MCF 10A (cell line): ENCODE data around the gene TNFRSF8. TPM values are rescaled to one million over a fixed set of nuclear protein-coding genes. Genes with fewer than 3 reads are reported as not detected.

Experiments used
- BruUV-seq: library from RNA; stranded (reverse); fragments of 400-500 nt; replicated peaks from 2 replicates; lab custom pipeline; 2021; lab: Mats Ljungman, UMichigan
- CTCF ChIA-PET: fragments of 300-600 bp; sonication (Branson Sonifier 250); formaldehyde crosslinking; extraction: SDS; loops from one replicate; lab custom pipeline; 2021; ENCODE audit warnings: antibody characterized with exemption, inconsistent platforms; lab: Yijun Ruan, JAX
- POLR2A ChIA-PET: fragments of 300-600, 350-650 bp; sonication (Branson Sonifier 250); formaldehyde crosslinking; extraction: SDS; loops from one replicate; lab custom pipeline; 2020; ENCODE audit warnings: antibody characterized with exemption, inconsistent platforms; lab: Yijun Ruan, JAX
- DNase-seq: peaks from one replicate; pipeline ENCODE4 v3.0.0-alpha.2; 2018; ENCODE audit not compliant: unreplicated experiment
- H3K27ac Mint-ChIP-seq: one replicate; pipeline ENCODE4 v1.8.0; 2022; ENCODE audit warnings: mild to moderate bottlenecking, low read depth, mixed read lengths; ENCODE audit not compliant: unreplicated experiment
- H3K27me3 Mint-ChIP-seq: one replicate; pipeline ENCODE4 v1.8.0; 2022; ENCODE audit warnings: mixed read lengths; ENCODE audit not compliant: insufficient read depth, unreplicated experiment
- H3K36me3 Mint-ChIP-seq: one replicate; pipeline ENCODE4 v1.8.0; 2022; ENCODE audit warnings: mild to moderate bottlenecking, moderate library complexity, mixed read lengths; ENCODE audit not compliant: insufficient read depth, unreplicated experiment
- H3K4me1 Mint-ChIP-seq: one replicate; pipeline ENCODE4 v1.8.0; 2022; ENCODE audit warnings: mixed read lengths; ENCODE audit not compliant: insufficient read depth, unreplicated experiment
- H3K4me3 Mint-ChIP-seq: one replicate; pipeline ENCODE4 v1.8.0; 2022; ENCODE audit warnings: mild to moderate bottlenecking, moderate library complexity, mixed read lengths; ENCODE audit not compliant: unreplicated experiment
- H3K9me3 Mint-ChIP-seq: one replicate; pipeline ENCODE4 v1.8.0; 2022; ENCODE audit warnings: mixed read lengths; ENCODE audit not compliant: unreplicated experiment
- intact Hi-C: fragments of 100-400 bp; cut with micrococcal nuclease; formaldehyde crosslinking; loops from 2 replicates; pipeline ENCODE4 v1.14.1; 2022
- total RNA-seq: library from RNA; stranded (reverse); gene quantifications from 2 replicates; pipeline ENCODE4 v1.2.3, GENCODE V29; 2022
- TF ChIP-seq, protein P1 (sequence below): fragments of 200-600 bp; IDR thresholded peaks from one replicate; pipeline ENCODE4 v1.8.0; 2022; ENCODE audit warnings: antibody characterized with exemption, mild to moderate bottlenecking; ENCODE audit not compliant: unreplicated experiment

Gene TNFRSF8
- total RNA-seq, 1 experiment from 2014 or later = not detected

DNA sequence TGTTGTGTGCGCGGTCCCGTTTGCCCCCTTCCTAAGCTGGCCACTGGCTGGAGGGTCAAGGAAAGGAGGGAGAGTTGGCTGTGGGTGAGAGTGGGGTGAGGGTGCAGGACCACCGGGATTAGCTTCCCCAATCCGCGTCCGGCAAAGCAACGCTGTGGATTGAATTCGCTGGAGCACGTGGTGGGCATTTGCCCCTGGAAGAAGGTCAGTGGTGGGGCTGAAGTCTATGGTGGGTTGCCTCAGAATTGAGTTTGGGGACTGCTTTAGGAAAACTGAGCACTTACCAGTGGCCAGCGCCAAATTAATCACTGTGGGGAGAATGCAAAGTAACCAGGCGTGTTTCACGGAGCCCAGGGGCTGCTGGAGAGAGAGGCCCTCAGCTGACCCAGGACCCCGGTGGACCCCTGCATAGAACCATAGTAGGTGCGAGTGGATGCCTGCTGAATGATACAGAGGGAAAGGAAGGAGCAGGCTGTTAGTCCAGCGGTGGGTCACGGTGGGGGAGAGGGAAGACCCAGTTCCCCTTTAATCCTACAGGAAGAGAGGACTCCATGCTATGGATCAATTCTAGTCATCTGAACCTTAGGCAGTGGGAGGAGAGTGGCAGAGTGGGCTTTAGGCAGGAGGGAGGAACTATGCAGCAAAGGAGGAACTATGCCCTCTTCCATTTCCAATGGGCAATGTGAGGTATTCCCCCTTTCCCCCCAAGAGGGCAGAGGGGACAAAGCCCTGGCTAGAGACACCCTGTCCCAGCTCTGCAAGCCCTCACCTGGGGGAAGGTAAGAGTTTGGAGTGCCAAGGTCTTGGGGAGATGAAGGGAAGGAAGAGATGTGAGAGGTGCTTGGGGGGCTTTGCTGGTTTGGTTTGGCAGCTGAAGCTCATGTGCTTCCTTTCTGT lies 1.2 kb downstream of the TNFRSF8 start:
- no peak overlapping the region for H3K4me3 Mint-ChIP-seq
- BruUV-seq = no TSS peak
- CTCF ChIA-PET = interaction anchor here (0.6 kb wide), 1 partner anchor 148 kb away, joined by 3 read pairs; no protein-coding TSS in a partner anchor
- intact Hi-C loops = no loop called here
- POLR2A ChIA-PET = no interaction called here
- H3K4me1 Mint-ChIP-seq = no peaks in the 10 kb centered on the region
- TF ChIP-seq, protein P1, sequence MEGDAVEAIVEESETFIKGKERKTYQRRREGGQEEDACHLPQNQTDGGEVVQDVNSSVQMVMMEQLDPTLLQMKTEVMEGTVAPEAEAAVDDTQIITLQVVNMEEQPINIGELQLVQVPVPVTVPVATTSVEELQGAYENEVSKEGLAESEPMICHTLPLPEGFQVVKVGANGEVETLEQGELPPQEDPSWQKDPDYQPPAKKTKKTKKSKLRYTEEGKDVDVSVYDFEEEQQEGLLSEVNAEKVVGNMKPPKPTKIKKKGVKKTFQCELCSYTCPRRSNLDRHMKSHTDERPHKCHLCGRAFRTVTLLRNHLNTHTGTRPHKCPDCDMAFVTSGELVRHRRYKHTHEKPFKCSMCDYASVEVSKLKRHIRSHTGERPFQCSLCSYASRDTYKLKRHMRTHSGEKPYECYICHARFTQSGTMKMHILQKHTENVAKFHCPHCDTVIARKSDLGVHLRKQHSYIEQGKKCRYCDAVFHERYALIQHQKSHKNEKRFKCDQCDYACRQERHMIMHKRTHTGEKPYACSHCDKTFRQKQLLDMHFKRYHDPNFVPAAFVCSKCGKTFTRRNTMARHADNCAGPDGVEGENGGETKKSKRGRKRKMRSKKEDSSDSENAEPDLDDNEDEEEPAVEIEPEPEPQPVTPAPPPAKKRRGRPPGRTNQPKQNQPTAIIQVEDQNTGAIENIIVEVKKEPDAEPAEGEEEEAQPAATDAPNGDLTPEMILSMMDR = no peak
- DNase-seq = no peak
- H3K27ac Mint-ChIP-seq = no peak overlapping the region
- H3K36me3 Mint-ChIP-seq = no peaks in the 10 kb centered on the region
- peaks cover 79% of the 10 kb centered on the region for H3K27me3 Mint-ChIP-seq
- H3K9me3 Mint-ChIP-seq = no peaks in the 10 kb centered on the region

DNA sequence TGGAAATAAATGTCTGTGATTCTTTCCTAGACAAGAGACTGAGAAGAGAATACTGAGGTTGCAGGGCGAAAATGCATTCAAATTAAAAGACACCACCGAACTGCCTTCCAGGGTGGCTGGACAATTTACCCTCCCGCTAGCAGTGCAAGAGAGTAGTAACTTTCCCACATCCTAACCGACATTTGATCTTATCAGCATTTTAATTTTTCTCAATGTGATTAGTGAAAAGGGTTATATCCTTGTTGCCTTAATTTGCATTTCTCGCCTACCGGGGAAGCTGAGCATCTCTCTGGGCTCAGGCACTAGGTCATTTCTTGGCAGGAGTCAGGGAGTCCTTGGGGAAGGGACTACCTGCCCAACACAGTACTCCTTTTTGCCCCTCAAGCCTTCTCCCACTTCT lies 2.8 kb downstream of the TNFRSF8 start:
- Mint-ChIP-seq H3K27me3 (peaks cover 83% of the 10 kb centered on the region), H3K4me1 (no peaks in the 10 kb centered on the region), H3K36me3 (no peaks in the 10 kb centered on the region), H3K9me3 (no peaks in the 10 kb centered on the region), H3K27ac (no peak overlapping the region), H3K4me3 (no peak overlapping the region)
- intact Hi-C loops = no loop called here
- no peak for DNase-seq
- BruUV-seq = no TSS peak
- CTCF ChIA-PET = interaction anchor here (0.6 kb wide), 1 partner anchor 14 kb away, joined by 3 read pairs; no protein-coding TSS in a partner anchor
- POLR2A ChIA-PET = no interaction called here
- TF ChIP-seq, protein P1 = no peak

DNA sequence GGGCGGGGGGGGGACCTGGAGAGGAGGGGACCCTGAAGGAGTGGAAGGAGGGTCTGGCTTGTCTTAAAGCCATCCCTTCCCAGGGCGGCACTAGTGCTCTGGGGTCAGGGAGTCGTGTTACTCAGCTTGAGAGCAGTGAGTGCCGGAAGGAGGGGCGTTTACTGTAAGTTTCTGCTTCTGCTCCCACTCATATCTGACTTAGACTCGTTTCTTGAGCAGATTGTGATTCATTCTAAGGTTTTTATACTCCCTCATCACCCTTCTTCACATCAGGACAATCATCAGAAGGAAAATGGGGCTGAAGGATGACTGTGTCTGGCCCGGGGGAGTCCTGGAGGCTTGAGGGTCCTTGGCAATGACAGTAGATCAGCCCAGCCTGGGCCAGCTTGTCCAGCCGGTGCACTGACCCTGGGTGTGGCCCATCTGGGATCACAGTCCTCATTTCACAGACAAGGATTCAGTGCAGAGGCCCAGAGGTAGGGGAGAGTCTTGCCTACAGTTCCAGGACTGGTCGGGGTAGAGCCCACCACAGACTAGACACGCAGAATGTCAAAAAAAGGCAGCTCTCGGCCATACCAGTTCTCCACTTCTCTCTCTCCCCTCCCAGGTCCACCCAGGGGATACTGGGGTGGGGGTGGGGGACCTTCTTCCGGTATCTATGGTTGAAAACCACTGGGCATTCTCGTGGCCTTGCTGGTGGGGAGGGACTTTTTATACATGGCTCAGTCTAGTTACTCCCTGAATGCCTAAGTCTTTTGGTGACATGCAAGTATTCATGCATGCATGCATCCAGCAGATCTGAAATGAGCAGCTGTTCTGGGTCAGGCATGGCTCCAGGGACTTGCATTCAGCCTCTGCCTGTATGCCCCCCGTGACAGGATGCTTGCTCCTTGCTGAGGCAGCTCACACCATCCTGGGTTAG lies 5.1 kb downstream of the TNFRSF8 start:
- DNase-seq = no peak
- H3K27ac Mint-ChIP-seq = no peak overlapping the region
- TF ChIP-seq, protein P1 = no peak
- H3K4me3 Mint-ChIP-seq = no peak overlapping the region
- intact Hi-C loops = no loop called here
- no peaks in the 10 kb centered on the region for H3K9me3 Mint-ChIP-seq
- ChIA-PET POLR2A (no interaction called here), CTCF (no interaction called here)
- peaks cover 74% of the 10 kb centered on the region for H3K27me3 Mint-ChIP-seq
- no peaks in the 10 kb centered on the region for H3K36me3 Mint-ChIP-seq
- no peaks in the 10 kb centered on the region for H3K4me1 Mint-ChIP-seq
- no TSS peak for BruUV-seq
